ENCODE measurements around the gene NRM. TPM values are rescaled to one million over a fixed set of nuclear protein-coding genes. Genes with fewer than 3 reads are reported as not detected.
"Not testable (repeated sequence)": the region's sequence is repeated elsewhere in the genome, so short reads cannot be mapped to it uniquely, and the experiment has no call there.

NRM gene
- total RNA-seq, 2 experiments from 2014 or later, result 18.6 to 36.7 TPM

GRCh38 chr6:30722280-30723112, 31.7 kb upstream of the NRM start:
- BruUV-seq (replicated peaks), result no TSS peak

GRCh38 chr6:30722025-30722279, 31.2 kb upstream of the NRM start:
- peak; percentile 40 for DNase-seq (ENCODE audit: low spot score)
- Histone ChIP-seq H3K79me2 (ENCODE audit: insufficient read depth, low read depth, low read length) (peaks cover 82% of the 10 kb centered on the region), H3K4me1 (ENCODE audit: insufficient read depth, low read length, poor library complexity, severe bottlenecking) (peaks cover 45% of the 10 kb centered on the region), H3K27ac (ENCODE audit: low read depth, low read length, poor library complexity, severe bottlenecking) (peak overlapping the region; percentile 97), H4K20me1 (ENCODE audit: insufficient read depth, low read length) (peaks cover 35% of the 10 kb centered on the region), H3K36me3 (ENCODE audit: insufficient read depth, low read length) (peaks cover 71% of the 10 kb centered on the region), H3K4me3 (ENCODE audit: low read depth, low read length, poor library complexity, severe bottlenecking) (peak overlapping the region; percentile 91), H3K4me2 (ENCODE audit: low read length) (peak overlapping the region; percentile 95)
- intact Hi-C loops (cut with micrococcal nuclease; ENCODE audit: unreplicated experiment), result loop anchor here (1.0 to 5.0 kb wide), 2 partner anchors 43 to 165 kb away; partner anchors contain the start of genes GNL1 and PRR3
- BruUV-seq (replicated peaks); H2AFZ ChIP-seq (ENCODE audit: low read length); H3K9me3 ChIP-seq (ENCODE audit: low read length); H3K9me2 ChIP-seq (ENCODE audit: insufficient read depth, low read length): not testable (repeated sequence)
- ChIA-PET CTCF (ENCODE audit: unreplicated experiment) (interaction anchor here (0.6 to 2.0 kb wide), 3 partner anchors 9 to 43 kb away, joined by 3 to 7 read pairs (median 7); no protein-coding TSS in a partner anchor), POLR2A (interaction anchor here (0.6 to 6.0 kb wide), 5 partner anchors 32 to 107 kb away, joined by 4 to 71 read pairs (median 8); partner anchors contain the start of gene NRM)

More at GRCh38 chr6:30722280-30723112, 31.7 kb upstream of the NRM start:
- Histone ChIP-seq H3K4me1 (ENCODE audit: insufficient read depth, low read length, poor library complexity, severe bottlenecking) (peaks cover 45% of the 10 kb centered on the region), H3K9me3 (ENCODE audit: low read length) (no peaks in the 10 kb centered on the region), H3K4me2 (ENCODE audit: low read length) (peak overlapping the region; percentile 95), H3K79me2 (ENCODE audit: insufficient read depth, low read depth, low read length) (peaks cover 82% of the 10 kb centered on the region), H3K9me2 (ENCODE audit: insufficient read depth, low read length) (no peaks in the 10 kb centered on the region), H3K36me3 (ENCODE audit: insufficient read depth, low read length) (peaks cover 75% of the 10 kb centered on the region), H3K27ac (ENCODE audit: low read depth, low read length, poor library complexity, severe bottlenecking) (peak overlapping the region; percentile 97), H4K20me1 (ENCODE audit: insufficient read depth, low read length) (peaks cover 35% of the 10 kb centered on the region), H3K4me3 (ENCODE audit: low read depth, low read length, poor library complexity, severe bottlenecking) (peak overlapping the region; percentile 91), H2AFZ (ENCODE audit: low read length) (no peak overlapping the region)
- CTCF ChIA-PET (ENCODE audit: unreplicated experiment), result interaction anchor here (0.8 to 2.0 kb wide), 4 partner anchors 8 to 43 kb away, joined by 3 to 7 read pairs (median 5); no protein-coding TSS in a partner anchor
- peak; percentile 98 for TF ChIP-seq CTCF (conservative IDR thresholded peaks at IDR 0.05; ENCODE audit: low read length)
- no peak for TF ChIP-seq EZH2phosphoT487 (IDR thresholded peaks at IDR 0.05; ENCODE audit: borderline replicate concordance, low read depth, low read length)
- POLR2A ChIA-PET, result interaction anchor here (1.2 to 6.0 kb wide), 3 partner anchors 33 to 43 kb away, joined by 5 to 71 read pairs (median 12); partner anchors contain the start of gene NRM
- peak; percentile 79 for DNase-seq (ENCODE audit: low spot score)
- intact Hi-C loops (cut with micrococcal nuclease; ENCODE audit: unreplicated experiment), result loop anchor here (1.0 to 5.0 kb wide), 2 partner anchors 43 to 165 kb away; partner anchors contain the start of genes GNL1 and PRR3

GRCh38 chr6:30721198-30722024, 30.6 kb upstream of the NRM start:
- DNase-seq (ENCODE audit: low spot score), result peak; percentile 93
- ChIA-PET POLR2A (interaction anchor here (0.6 to 6.0 kb wide), 9 partner anchors 9 to 106 kb away, joined by 3 to 71 read pairs (median 5); partner anchors contain the start of gene NRM), CTCF (ENCODE audit: unreplicated experiment) (interaction anchor here (0.6 to 2.0 kb wide), 3 partner anchors 9 to 42 kb away, joined by 3 to 7 read pairs (median 7); no protein-coding TSS in a partner anchor)
- Histone ChIP-seq H3K4me2 (ENCODE audit: low read length) (peak overlapping the region; percentile 95), H3K4me1 (ENCODE audit: insufficient read depth, low read length, poor library complexity, severe bottlenecking) (peaks cover 48% of the 10 kb centered on the region), H3K27ac (ENCODE audit: low read depth, low read length, poor library complexity, severe bottlenecking) (peak overlapping the region; percentile 97), H3K4me3 (ENCODE audit: low read depth, low read length, poor library complexity, severe bottlenecking) (peak overlapping the region; percentile 91), H3K9me2 (ENCODE audit: insufficient read depth, low read length) (no peaks in the 10 kb centered on the region), H2AFZ (ENCODE audit: low read length) (no peak overlapping the region), H3K36me3 (ENCODE audit: insufficient read depth, low read length) (peaks cover 65% of the 10 kb centered on the region), H3K9me3 (ENCODE audit: low read length) (no peaks in the 10 kb centered on the region), H4K20me1 (ENCODE audit: insufficient read depth, low read length) (peaks cover 35% of the 10 kb centered on the region), H3K79me2 (ENCODE audit: insufficient read depth, low read depth, low read length) (peaks cover 85% of the 10 kb centered on the region)
- intact Hi-C loops (cut with micrococcal nuclease; ENCODE audit: unreplicated experiment), result loop anchor here (1.0 to 5.0 kb wide), 3 partner anchors 39 to 164 kb away; partner anchors contain the start of genes GNL1 and PRR3
- BruUV-seq (replicated peaks), result no TSS peak
- TF ChIP-seq EZH2phosphoT487 (IDR thresholded peaks at IDR 0.05; ENCODE audit: borderline replicate concordance, low read depth, low read length) (no peak), CTCF (conservative IDR thresholded peaks at IDR 0.05; ENCODE audit: low read length) (peak; percentile 48; the same call in 1 of the 2 replicates)
